ENCODE measurements around the gene NQO2. TPM values are rescaled to one million over a fixed set of nuclear protein-coding genes. Genes with fewer than 3 reads are reported as not detected.

Gene NQO2
- polyA plus RNA-seq, 1 of the 3 experiments (the other 2 are of a cell fraction), result 19.2 TPM

GRCh38 chr6:2973676-2974075, 26.0 kb upstream of the NQO2 start:
- Histone ChIP-seq H3K9me2 (no peaks in the 10 kb centered on the region), H2AFZ (ENCODE audit: low read depth) (no peak overlapping the region), H3K4me3 (ENCODE audit: low read depth in 2 of 2, low read length in 1 of 2) (no peak overlapping the region), H3K27me3 (ENCODE audit: insufficient read depth) (no peaks in the 10 kb centered on the region), H3K9ac (no peak overlapping the region), H3K79me2 (ENCODE audit: insufficient read depth) (peaks cover 27% of the 10 kb centered on the region), H3K27ac (ENCODE audit: low read depth in 2 of 2, low read length in 1 of 2) (no peak overlapping the region; a peak in 1 of 4 replicates), H4K20me1 (ENCODE audit: insufficient read depth) (no peaks in the 10 kb centered on the region), H3F3A (replicated peaks; ENCODE audit: insufficient read depth) (peaks cover 31% of the 10 kb centered on the region), H3K4me2 (no peak overlapping the region), H3K36me3 (replicated peaks in 1 of 2; ENCODE audit: control insufficient read depth in 1 of 2, insufficient read depth in 2 of 2, low read length in 1 of 2) (no peaks in the 10 kb centered on the region), H3K9me3 (no peaks in the 10 kb centered on the region), H3K4me1 (ENCODE audit: control insufficient read depth in 1 of 2, insufficient read depth in 2 of 2, low read depth in 1 of 2, low read length in 1 of 2) (peaks cover 10 to 20% of the 10 kb centered on the region in 2 experiments; a peak in 3 of 4 replicates)
- TF ChIP-seq MEF2A (IDR thresholded peaks at IDR 0.05; ENCODE audit: borderline replicate concordance, low read depth), result no peak
- TF ChIP-seq POLR2AphosphoS5 (IDR thresholded peaks at IDR 0.05; ENCODE audit: low read depth, low read length), result no peak
- 89% methylated on average over 5 of the region's 5 CpGs for whole genome bisulfite sequencing (ENCODE audit: low lambda C conversion rate)
- CTCF ChIA-PET, result interaction anchor here (1.3 to 3.7 kb wide), 3 partner anchors 11 to 22 kb away, joined by 4 to 27 read pairs (median 6); no protein-coding TSS in a partner anchor
- POLR2A ChIA-PET, result interaction anchor here (1.5 kb wide), 1 partner anchor 15 kb away, joined by 5 read pairs; no protein-coding TSS in a partner anchor
- DNase-seq, result no peak

- Histone ChIP-seq H3K4me1 (ENCODE audit: control insufficient read depth in 1 of 2, insufficient read depth in 2 of 2, low read depth in 1 of 2, low read length in 1 of 2) (peaks cover 4 to 14% of the 10 kb centered on the region in 2 experiments; a peak in 2 of 4 replicates), H3F3A (replicated peaks; ENCODE audit: insufficient read depth) (peaks cover 20% of the 10 kb centered on the region), H3K4me2 (peak overlapping the region; percentile 59; the same call in 1 of the 2 replicates), H4K20me1 (ENCODE audit: insufficient read depth) (no peaks in the 10 kb centered on the region), H3K79me2 (ENCODE audit: insufficient read depth) (peaks cover 9% of the 10 kb centered on the region), H3K4me3 (ENCODE audit: low read depth in 2 of 2, low read length in 1 of 2) (no peak overlapping the region), H3K9ac (peak overlapping the region; percentile 67), H3K27me3 (ENCODE audit: insufficient read depth) (no peaks in the 10 kb centered on the region), H2AFZ (ENCODE audit: low read depth) (peak overlapping the region; percentile 72; the same call in 1 of the 2 replicates), H3K36me3 (replicated peaks in 1 of 2; ENCODE audit: control insufficient read depth in 1 of 2, insufficient read depth in 2 of 2, low read length in 1 of 2) (no peaks in the 10 kb centered on the region), H3K9me3 (no peaks in the 10 kb centered on the region), H3K9me2 (no peaks in the 10 kb centered on the region), H3K27ac (ENCODE audit: low read depth in 2 of 2, low read length in 1 of 2) (peak overlapping the region in 1 of 2 experiments; percentile 86; a peak in 2 of 4 replicates)
- CTCF ChIA-PET, result interaction anchor here (0.9 to 3.7 kb wide), 2 partner anchors 11 to 24 kb away, joined by 4 to 27 read pairs; no protein-coding TSS in a partner anchor
- WGBS (ENCODE audit: low lambda C conversion rate), result 90% methylated on average over 5 of the region's 5 CpGs
- DNase-seq, result no peak
- POLR2A ChIA-PET, result no interaction called here
- no peak for TF ChIP-seq JUND (IDR thresholded peaks at IDR 0.05)
- TF ChIP-seq USF2 (IDR thresholded peaks at IDR 0.05; ENCODE audit: borderline replicate concordance, low read depth, low read length), result no peak
- TF ChIP-seq, protein P1, sequence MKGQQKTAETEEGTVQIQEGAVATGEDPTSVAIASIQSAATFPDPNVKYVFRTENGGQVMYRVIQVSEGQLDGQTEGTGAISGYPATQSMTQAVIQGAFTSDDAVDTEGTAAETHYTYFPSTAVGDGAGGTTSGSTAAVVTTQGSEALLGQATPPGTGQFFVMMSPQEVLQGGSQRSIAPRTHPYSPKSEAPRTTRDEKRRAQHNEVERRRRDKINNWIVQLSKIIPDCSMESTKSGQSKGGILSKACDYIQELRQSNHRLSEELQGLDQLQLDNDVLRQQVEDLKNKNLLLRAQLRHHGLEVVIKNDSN (IDR thresholded peaks at IDR 0.05; ENCODE audit: borderline replicate concordance, low read depth), result no peak
- no peak for TF ChIP-seq SMC3 (IDR thresholded peaks at IDR 0.05; ENCODE audit: low read depth, low read length)
- TF ChIP-seq, protein P2, sequence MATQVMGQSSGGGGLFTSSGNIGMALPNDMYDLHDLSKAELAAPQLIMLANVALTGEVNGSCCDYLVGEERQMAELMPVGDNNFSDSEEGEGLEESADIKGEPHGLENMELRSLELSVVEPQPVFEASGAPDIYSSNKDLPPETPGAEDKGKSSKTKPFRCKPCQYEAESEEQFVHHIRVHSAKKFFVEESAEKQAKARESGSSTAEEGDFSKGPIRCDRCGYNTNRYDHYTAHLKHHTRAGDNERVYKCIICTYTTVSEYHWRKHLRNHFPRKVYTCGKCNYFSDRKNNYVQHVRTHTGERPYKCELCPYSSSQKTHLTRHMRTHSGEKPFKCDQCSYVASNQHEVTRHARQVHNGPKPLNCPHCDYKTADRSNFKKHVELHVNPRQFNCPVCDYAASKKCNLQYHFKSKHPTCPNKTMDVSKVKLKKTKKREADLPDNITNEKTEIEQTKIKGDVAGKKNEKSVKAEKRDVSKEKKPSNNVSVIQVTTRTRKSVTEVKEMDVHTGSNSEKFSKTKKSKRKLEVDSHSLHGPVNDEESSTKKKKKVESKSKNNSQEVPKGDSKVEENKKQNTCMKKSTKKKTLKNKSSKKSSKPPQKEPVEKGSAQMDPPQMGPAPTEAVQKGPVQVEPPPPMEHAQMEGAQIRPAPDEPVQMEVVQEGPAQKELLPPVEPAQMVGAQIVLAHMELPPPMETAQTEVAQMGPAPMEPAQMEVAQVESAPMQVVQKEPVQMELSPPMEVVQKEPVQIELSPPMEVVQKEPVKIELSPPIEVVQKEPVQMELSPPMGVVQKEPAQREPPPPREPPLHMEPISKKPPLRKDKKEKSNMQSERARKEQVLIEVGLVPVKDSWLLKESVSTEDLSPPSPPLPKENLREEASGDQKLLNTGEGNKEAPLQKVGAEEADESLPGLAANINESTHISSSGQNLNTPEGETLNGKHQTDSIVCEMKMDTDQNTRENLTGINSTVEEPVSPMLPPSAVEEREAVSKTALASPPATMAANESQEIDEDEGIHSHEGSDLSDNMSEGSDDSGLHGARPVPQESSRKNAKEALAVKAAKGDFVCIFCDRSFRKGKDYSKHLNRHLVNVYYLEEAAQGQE (IDR thresholded peaks at IDR 0.05; ENCODE audit: low read depth, low read length), result no peak
- no peak for TF ChIP-seq FOSL2 (IDR thresholded peaks at IDR 0.05; ENCODE audit: borderline replicate concordance, low read depth)
- TF ChIP-seq, protein P3, sequence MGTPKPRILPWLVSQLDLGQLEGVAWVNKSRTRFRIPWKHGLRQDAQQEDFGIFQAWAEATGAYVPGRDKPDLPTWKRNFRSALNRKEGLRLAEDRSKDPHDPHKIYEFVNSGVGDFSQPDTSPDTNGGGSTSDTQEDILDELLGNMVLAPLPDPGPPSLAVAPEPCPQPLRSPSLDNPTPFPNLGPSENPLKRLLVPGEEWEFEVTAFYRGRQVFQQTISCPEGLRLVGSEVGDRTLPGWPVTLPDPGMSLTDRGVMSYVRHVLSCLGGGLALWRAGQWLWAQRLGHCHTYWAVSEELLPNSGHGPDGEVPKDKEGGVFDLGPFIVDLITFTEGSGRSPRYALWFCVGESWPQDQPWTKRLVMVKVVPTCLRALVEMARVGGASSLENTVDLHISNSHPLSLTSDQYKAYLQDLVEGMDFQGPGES (IDR thresholded peaks at IDR 0.05; ENCODE audit: low read depth, low read length), result no peak
- TF ChIP-seq MXI1 (IDR thresholded peaks at IDR 0.05; ENCODE audit: low read depth, low read length), result no peak
- TF ChIP-seq EZH2phosphoT487 (IDR thresholded peaks at IDR 0.05; ENCODE audit: borderline replicate concordance, low read depth), result no peak
- TF ChIP-seq RAD21 (IDR thresholded peaks at IDR 0.05; ENCODE audit: low read length), result no peak
- TF ChIP-seq TAF1 (IDR thresholded peaks at IDR 0.05; ENCODE audit: borderline replicate concordance, low read depth, low read length), result no peak
- TF ChIP-seq GABPA (IDR thresholded peaks at IDR 0.05; ENCODE audit: low read depth), result no peak
- TF ChIP-seq, protein P4, sequence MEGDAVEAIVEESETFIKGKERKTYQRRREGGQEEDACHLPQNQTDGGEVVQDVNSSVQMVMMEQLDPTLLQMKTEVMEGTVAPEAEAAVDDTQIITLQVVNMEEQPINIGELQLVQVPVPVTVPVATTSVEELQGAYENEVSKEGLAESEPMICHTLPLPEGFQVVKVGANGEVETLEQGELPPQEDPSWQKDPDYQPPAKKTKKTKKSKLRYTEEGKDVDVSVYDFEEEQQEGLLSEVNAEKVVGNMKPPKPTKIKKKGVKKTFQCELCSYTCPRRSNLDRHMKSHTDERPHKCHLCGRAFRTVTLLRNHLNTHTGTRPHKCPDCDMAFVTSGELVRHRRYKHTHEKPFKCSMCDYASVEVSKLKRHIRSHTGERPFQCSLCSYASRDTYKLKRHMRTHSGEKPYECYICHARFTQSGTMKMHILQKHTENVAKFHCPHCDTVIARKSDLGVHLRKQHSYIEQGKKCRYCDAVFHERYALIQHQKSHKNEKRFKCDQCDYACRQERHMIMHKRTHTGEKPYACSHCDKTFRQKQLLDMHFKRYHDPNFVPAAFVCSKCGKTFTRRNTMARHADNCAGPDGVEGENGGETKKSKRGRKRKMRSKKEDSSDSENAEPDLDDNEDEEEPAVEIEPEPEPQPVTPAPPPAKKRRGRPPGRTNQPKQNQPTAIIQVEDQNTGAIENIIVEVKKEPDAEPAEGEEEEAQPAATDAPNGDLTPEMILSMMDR (IDR thresholded peaks at IDR 0.05), result no peak
- TF ChIP-seq NFIC (IDR thresholded peaks at IDR 0.05; ENCODE audit: borderline replicate concordance), result no peak
- no peak for TF ChIP-seq MEF2A (IDR thresholded peaks at IDR 0.05; ENCODE audit: borderline replicate concordance, low read depth)
Measured at GRCh38 chr6:2976060-2976459, 23.6 kb upstream of the NQO2 start.
